ENCODE measurements around the gene FN1. TPM values are rescaled to one million over a fixed set of nuclear protein-coding genes. Genes with fewer than 3 reads are reported as not detected.

The FN1 gene
- polyA plus RNA-seq, 1 of the 3 experiments (the other 2 are of a cell fraction), result 1,671 TPM

DNA sequence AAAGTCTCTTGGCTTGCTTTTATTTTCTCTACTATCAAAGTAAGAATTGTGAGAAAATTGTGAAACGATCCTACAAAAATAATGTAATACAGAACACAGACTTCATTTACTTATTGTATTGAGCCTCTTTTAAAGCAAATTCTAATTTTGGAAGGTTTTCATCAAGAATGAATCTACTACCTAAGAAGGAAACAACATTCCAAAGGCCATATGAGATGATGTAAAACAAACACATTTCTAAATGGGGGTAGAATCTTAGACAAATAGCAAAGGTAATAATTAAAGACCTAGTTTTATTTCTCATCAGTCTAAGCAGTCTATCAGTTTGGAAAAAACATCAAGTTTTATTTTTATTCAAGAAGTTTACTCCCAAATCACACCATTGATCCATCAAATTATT lies 20.6 kb downstream of the FN1 start:
- ChIA-PET POLR2A (no interaction called here), CTCF (no interaction called here)
- H3K4me1 ChIP-seq (ENCODE audit: control insufficient read depth in 1 of 2, insufficient read depth in 2 of 2, low read depth in 1 of 2, low read length in 1 of 2), result peaks cover 0 to 55% of the 10 kb centered on the region in 2 experiments; a peak in 3 of 4 replicates
- WGBS (ENCODE audit: low lambda C conversion rate), result 76% methylated on average over 1 of the region's 1 CpG
- peaks cover 76% of the 10 kb centered on the region for H3K79me2 ChIP-seq (ENCODE audit: insufficient read depth)
- H3K4me2 ChIP-seq, result no peak overlapping the region; the same call in 1 of the 2 replicates
- peaks cover 47 to 91% of the 10 kb centered on the region in 2 experiments for H3K36me3 ChIP-seq (replicated peaks in 1 of 2; ENCODE audit: control insufficient read depth in 1 of 2, insufficient read depth in 2 of 2, low read length in 1 of 2)
- DNase-seq, result no peak
- peak overlapping the region in 1 of 2 experiments; percentile 63; a peak in 2 of 4 replicates for H3K27ac ChIP-seq (ENCODE audit: low read depth in 2 of 2, low read length in 1 of 2)
- TF ChIP-seq FOXJ3 (CRISPR knock-in tag; IDR thresholded peaks at IDR 0.05), result no peak
- TF ChIP-seq, protein P1, sequence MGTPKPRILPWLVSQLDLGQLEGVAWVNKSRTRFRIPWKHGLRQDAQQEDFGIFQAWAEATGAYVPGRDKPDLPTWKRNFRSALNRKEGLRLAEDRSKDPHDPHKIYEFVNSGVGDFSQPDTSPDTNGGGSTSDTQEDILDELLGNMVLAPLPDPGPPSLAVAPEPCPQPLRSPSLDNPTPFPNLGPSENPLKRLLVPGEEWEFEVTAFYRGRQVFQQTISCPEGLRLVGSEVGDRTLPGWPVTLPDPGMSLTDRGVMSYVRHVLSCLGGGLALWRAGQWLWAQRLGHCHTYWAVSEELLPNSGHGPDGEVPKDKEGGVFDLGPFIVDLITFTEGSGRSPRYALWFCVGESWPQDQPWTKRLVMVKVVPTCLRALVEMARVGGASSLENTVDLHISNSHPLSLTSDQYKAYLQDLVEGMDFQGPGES (IDR thresholded peaks at IDR 0.05; ENCODE audit: low read depth, low read length), result no peak
- no peak for TF ChIP-seq YY1 (IDR thresholded peaks at IDR 0.05; ENCODE audit: low read depth)
- no peak for TF ChIP-seq RXRA (IDR thresholded peaks at IDR 0.05; ENCODE audit: borderline replicate concordance, low read depth)
- no peak for TF ChIP-seq MEF2A (IDR thresholded peaks at IDR 0.05; ENCODE audit: borderline replicate concordance, low read depth)
- TF ChIP-seq, protein P2, sequence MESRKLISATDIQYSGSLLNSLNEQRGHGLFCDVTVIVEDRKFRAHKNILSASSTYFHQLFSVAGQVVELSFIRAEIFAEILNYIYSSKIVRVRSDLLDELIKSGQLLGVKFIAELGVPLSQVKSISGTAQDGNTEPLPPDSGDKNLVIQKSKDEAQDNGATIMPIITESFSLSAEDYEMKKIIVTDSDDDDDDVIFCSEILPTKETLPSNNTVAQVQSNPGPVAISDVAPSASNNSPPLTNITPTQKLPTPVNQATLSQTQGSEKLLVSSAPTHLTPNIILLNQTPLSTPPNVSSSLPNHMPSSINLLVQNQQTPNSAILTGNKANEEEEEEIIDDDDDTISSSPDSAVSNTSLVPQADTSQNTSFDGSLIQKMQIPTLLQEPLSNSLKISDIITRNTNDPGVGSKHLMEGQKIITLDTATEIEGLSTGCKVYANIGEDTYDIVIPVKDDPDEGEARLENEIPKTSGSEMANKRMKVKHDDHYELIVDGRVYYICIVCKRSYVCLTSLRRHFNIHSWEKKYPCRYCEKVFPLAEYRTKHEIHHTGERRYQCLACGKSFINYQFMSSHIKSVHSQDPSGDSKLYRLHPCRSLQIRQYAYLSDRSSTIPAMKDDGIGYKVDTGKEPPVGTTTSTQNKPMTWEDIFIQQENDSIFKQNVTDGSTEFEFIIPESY (IDR thresholded peaks at IDR 0.05; ENCODE audit: borderline replicate concordance, low read depth), result no peak
- TF ChIP-seq, protein P3, sequence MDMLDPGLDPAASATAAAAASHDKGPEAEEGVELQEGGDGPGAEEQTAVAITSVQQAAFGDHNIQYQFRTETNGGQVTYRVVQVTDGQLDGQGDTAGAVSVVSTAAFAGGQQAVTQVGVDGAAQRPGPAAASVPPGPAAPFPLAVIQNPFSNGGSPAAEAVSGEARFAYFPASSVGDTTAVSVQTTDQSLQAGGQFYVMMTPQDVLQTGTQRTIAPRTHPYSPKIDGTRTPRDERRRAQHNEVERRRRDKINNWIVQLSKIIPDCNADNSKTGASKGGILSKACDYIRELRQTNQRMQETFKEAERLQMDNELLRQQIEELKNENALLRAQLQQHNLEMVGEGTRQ (IDR thresholded peaks at IDR 0.05; ENCODE audit: borderline replicate concordance, low read depth, low read length), result no peak
- no peak for TF ChIP-seq EP300 (IDR thresholded peaks at IDR 0.05; ENCODE audit: borderline replicate concordance in 1 of 2, low read depth in 1 of 2, low read length in 1 of 2)
- TF ChIP-seq NFIC (IDR thresholded peaks at IDR 0.05; ENCODE audit: borderline replicate concordance), result no peak
- no peak for TF ChIP-seq CHD2 (IDR thresholded peaks at IDR 0.05; ENCODE audit: low read length, partially characterized antibody)
- no peak for TF ChIP-seq POLR2AphosphoS5 (IDR thresholded peaks at IDR 0.05; ENCODE audit: low read depth, low read length)
- TF ChIP-seq, protein P4, sequence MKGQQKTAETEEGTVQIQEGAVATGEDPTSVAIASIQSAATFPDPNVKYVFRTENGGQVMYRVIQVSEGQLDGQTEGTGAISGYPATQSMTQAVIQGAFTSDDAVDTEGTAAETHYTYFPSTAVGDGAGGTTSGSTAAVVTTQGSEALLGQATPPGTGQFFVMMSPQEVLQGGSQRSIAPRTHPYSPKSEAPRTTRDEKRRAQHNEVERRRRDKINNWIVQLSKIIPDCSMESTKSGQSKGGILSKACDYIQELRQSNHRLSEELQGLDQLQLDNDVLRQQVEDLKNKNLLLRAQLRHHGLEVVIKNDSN (IDR thresholded peaks at IDR 0.05; ENCODE audit: borderline replicate concordance, low read depth), result no peak
- TF ChIP-seq, protein P5, sequence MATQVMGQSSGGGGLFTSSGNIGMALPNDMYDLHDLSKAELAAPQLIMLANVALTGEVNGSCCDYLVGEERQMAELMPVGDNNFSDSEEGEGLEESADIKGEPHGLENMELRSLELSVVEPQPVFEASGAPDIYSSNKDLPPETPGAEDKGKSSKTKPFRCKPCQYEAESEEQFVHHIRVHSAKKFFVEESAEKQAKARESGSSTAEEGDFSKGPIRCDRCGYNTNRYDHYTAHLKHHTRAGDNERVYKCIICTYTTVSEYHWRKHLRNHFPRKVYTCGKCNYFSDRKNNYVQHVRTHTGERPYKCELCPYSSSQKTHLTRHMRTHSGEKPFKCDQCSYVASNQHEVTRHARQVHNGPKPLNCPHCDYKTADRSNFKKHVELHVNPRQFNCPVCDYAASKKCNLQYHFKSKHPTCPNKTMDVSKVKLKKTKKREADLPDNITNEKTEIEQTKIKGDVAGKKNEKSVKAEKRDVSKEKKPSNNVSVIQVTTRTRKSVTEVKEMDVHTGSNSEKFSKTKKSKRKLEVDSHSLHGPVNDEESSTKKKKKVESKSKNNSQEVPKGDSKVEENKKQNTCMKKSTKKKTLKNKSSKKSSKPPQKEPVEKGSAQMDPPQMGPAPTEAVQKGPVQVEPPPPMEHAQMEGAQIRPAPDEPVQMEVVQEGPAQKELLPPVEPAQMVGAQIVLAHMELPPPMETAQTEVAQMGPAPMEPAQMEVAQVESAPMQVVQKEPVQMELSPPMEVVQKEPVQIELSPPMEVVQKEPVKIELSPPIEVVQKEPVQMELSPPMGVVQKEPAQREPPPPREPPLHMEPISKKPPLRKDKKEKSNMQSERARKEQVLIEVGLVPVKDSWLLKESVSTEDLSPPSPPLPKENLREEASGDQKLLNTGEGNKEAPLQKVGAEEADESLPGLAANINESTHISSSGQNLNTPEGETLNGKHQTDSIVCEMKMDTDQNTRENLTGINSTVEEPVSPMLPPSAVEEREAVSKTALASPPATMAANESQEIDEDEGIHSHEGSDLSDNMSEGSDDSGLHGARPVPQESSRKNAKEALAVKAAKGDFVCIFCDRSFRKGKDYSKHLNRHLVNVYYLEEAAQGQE (IDR thresholded peaks at IDR 0.05; ENCODE audit: low read depth, low read length), result no peak
- no peak for TF ChIP-seq JUND (IDR thresholded peaks at IDR 0.05)
- no peak for TF ChIP-seq EZH2phosphoT487 (IDR thresholded peaks at IDR 0.05; ENCODE audit: borderline replicate concordance, low read depth)
- no peaks in the 10 kb centered on the region for H3K9me2 ChIP-seq
- H2AFZ ChIP-seq (ENCODE audit: low read depth), result no peak overlapping the region
- H3F3A ChIP-seq (replicated peaks; ENCODE audit: insufficient read depth), result peaks cover 97% of the 10 kb centered on the region
- H3K9me3 ChIP-seq, result no peaks in the 10 kb centered on the region
- H3K9ac ChIP-seq, result no peak overlapping the region
- no peaks in the 10 kb centered on the region for H3K27me3 ChIP-seq (ENCODE audit: insufficient read depth)
- no peak overlapping the region for H3K4me3 ChIP-seq (ENCODE audit: low read depth in 2 of 2, low read length in 1 of 2)
- peaks cover 84% of the 10 kb centered on the region for H4K20me1 ChIP-seq (ENCODE audit: insufficient read depth)

Data from SK-N-SH (cell line).